AML-193 (cell line): Measurements from ENCODE around the gene EBP.

Experiments used
- DNase-seq, 2 experiments: peaks; one replicate each; lab custom pipeline; 2025; lab: John Stamatoyannopoulos, UW

EBP gene

DNA sequence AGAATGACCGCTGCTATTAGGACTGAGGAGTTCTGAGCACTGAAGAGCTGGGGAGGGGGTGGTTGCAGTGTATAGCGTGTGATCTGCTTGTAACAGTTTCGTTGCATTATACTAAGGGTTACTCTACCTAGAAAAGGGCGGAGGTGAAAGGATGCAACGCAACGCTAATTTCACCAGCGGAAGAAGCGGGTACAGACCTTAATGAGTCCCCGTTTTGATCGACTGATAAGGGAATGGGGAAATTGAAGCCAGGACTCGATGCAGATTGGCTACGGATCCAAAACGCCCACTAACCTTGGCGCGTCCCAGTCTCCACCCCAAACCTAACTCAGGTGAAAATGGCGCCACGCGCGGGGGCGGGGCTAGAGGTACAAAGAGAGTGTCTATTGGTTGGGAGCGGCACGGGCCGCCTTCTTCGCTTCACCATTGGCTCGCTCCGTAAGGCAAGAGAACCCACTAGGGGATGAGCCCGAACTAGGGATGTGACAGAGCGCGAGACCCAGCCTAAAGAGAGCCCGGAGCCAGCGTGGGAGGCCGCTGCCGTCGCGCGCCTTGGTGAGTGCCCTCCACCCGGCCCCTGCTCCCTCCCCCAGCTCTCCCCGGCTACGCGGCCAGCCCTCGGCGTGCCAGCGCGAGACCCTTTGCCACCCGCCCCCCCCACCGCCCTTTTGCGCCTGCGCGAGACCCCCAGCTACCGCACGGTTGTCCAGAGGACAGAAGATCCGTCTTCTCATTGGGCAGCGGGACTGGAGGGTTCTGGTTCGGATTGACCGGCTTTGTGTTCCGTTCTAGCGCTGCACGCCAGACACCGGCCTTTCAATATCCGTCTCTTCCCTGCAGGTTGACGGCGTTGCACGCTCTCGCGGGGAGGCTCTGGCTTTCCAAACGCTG is at the start of gene EBP:
EBP (plus strand) TSS at position 456 of the 891 bp plus-strand sequence. CDS start 1,964 bp downstream, outside the sequence.
- peak; percentile 77 to 85 for DNase-seq

DNA sequence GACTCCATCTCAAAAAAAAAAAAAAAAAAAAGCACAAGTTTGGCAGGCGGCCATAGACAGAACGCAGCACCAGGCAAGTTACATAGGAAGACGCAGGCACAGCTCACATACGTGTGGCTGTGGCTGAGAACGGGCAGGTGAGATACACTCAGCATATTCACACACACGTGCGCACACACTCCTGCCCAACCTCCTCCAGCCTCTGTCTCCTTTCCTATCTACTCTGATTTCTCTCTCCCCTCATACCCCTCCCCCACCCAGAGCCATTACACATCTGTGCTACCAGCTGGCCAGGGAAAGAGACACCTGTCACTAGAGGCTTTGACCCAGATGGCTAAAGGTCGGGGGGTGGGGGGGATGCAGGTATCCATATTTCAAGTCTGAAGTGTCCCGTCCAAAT is 49.4 kb upstream of the EBP start:
- no peak for DNase-seq

DNA sequence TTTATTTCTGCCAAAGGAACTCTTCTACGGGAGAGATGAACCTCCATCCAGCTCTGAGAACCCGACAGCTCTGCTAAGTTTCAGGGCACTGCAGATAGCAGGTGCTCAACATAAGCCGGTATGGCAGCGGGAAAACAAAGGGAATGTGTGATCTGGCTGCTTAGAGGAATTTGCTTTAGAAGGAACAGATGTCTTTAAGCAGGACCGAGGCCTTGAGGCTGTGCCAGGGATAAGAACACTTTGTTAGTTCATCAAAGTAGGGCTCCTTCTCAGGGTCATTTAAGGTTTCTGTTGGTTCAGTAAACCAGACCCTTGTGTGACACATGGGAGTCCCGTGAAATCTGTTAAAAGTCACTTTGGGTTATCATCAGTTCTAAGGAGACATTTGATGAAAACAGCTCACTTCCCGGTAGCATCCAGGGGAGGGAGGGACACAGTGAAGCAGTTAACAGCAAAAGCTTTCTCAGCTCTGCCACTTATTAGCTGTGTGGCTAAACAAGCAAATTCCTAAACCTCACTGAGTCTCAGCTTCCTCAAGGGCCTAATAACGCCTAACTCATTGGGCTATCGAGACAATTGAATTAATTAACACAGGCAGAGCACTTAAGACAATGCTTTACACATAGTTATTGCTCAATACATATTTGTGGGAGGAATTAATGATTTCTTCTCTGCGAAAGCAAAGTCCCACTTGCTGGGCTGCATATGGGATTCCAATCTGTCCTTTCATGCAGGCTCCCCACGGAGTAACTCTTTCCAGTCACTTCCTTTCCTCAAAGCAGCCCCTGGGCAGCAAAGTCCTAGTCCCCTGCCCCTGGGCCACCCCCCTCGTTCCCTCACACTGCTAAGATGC is 48.5 kb upstream of the EBP start:
- no peak for DNase-seq

DNA sequence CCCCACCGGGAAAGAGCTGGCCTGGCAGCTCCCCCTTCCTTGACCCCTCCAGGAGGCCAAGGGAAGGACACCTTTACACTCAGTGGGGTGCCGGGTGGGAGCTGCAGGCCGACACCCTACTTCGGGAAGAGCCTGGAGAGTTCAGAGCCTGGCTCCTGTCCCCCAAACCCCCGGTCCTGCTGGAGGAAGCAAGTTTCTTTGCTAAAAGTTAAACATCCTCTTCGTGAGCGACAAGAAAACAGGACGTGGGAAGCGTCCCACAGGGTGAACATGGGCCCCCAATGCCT is 48.0 kb upstream of the EBP start:
- no peak for DNase-seq

DNA sequence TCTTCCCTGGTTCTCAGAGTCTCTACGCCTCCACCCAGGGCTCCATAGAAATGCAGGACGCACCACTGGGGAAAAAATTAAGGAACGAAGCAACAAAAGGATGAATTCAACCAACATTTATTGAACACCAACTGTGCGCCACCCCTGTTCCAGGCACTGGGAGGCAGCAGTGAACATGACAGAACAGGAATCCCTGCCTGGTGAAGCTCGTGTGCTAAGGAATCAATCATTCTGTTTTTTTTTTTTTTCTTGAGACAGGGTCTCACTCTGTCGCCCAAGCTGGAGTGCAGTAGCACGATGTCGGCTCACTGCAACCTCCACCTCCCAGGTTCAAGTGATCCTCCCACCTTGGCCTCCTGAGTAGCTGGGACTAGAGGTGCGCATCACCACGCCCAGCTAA is 47.5 kb upstream of the EBP start:
- DNase-seq, result peak in 1 of 2 experiments; percentile 10

DNA sequence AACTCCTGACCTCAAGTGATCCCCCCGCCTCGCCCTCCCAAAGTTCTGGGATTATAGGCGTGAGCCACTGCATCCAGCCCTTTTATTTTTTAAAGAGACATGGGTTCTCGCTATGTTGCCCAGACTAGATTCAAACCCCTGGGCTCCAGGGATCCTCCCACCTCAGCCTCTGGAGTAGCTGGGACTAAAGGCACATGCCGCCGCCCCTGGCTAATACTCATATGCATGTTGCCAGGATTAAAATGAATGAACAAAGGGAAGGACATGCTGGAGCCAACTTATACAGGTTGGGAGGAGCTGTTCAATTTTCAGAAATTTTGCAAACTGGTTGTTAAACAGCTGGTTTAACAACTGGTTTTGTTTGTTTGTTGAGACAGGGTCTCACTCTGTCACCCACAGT is 47.0 kb upstream of the EBP start:
- DNase-seq, result no peak

DNA sequence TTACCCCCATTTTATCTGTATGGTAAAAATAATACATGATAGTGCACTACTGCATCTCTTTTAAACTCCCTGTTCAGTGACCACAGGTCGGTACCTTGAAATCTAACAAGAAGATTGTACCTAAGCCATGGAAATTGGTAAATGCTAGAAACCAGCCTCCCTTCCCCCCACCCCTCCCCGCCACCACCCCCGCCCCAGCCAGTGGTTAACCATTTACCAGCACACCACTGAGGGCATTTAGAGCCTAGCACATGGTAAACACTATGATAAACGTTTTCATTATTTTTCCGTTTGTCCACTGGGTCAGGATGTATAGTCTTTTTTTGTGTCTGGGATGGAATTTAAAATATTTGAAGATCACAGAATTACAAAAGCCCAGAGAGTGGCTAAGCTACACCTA is 46.3 kb upstream of the EBP start:
- no peak for DNase-seq

DNA sequence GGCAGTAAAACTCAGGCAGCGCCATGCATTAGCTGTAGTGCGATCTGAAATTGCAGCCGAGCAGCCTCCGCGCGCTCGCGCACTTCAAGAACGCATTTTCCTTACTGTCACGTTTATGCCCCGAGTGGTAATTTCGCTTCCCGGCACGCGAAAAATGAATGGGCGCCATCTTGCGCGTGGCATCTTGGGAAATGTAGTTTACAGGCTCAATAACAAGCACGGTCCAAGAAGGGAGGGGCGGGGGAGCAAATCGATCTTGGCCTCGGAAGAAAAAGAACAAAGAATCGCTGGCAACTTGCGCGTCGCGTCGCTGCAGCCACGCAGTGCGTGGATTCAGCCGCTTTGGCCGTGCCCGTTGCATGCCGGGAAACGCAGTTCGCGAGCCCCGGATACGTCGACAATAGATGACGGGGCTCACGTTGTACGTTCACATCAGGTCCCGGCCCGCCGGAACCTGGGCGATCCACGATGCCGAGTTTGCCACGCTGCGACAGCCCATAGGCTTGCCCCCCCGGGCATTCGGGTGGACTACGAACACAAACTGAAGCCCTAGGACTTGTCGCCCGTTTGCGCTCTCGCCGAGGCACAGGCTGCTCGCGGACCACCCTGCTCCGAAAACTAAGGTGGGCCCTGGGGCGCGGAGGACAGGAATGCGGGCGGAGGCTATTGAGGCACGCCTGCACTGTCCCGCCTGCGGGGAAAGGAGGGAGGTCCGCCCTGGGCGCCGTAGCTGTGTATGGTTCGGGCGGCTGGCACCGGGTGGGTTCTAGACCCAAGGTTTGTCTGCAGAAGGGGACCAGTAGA is 45.6 kb upstream of the EBP start, which contains the start of gene FTSJ1:
FTSJ1 (plus strand) TSS at position 426 of the 804 bp plus-strand sequence. CDS start 1,849 bp downstream, outside the sequence.
- DNase-seq, result peak; percentile 76 to 80

DNA sequence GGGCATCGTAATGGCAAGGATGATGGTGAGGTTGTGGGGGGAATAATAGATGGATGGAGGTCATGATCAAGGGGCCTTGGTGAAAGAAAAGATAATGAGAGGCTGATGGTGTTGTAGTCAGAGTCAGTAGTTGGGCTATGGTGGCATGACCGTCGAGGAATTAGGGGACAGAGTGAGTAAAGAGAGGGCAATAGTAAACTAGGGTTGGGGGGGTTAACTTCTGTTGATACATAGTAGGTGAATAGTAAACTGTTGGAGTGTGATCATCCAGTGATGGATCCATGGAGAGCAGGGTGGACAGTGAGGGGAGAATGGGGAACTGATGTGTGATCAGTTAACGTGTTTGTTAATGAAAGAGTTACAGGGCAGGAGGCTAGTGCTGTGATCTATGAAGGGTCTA is 44.7 kb upstream of the EBP start:
- DNase-seq, result no peak

DNA sequence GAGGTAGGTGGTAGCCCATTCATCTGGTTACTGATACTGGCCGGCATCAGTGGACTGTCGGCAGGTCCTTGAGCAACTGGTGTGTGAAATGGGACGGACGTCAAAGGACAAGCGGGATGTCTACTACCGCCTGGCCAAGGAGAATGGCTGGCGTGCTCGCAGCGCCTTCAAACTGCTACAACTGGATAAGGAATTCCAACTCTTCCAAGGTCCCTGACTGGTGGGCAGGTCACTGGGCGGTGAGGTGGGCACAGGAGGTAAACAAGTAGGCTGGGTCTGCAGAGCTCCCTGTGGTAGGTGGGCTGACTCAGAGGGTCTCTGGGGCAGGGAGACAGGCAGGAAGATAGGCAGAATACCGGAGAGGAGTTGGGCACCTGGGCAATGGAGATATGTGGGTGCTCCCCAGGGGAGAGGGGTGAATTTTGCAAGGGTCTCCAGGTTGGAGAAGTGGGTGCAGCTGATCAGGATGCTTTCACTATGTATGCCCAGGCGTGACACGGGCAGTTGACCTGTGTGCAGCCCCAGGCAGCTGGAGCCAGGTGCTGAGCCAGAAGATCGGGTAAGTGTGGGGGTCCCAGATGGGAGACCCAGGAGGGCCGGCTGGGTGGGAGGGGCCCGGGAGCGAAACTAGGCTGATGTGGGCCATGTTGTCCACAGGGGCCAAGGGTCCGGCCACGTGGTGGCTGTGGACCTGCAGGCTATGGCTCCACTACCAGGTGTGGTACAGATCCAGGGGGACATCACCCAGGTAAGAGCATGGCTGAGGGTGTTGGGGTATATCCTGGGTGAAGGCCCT is 43.5 kb upstream of the EBP start:
- DNase-seq, result no peak

DNA sequence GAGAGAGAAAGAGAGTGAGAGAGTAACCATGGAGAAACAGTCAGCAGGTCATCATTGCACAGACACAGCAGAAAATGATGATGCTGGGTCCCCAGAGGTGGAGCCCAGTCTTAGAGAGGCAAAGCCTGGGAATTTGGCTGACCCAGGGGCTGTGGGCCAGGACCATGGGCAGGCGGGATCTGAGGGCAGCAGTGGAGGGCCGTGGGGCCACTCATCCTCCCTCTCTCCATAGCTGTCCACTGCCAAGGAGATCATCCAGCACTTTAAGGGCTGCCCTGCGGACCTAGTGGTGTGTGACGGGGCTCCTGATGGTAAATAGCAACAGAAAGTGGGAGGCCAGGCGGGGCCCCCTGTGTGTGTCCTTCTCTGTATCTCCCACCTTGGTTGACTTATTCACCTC is 42.8 kb upstream of the EBP start:
- DNase-seq, result no peak

DNA sequence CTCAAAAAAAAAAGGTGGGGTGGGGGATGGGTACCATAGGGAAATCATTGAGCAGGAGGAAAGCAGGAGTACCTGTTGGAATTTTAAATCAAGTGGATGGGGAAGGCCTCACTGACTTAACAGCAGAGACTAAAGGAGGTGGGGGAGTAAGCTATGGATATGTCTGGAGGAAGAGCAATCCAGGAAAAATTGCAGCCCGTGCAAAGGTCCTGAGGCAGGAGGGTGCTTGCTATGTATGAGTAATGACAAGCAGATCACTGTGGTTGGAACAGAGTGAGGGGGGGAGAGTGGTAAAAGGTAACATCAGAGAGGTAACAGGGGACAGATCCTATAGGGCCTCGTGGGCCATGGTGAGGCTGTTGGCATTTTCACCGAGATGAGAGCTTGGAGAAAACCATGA is 41.5 kb upstream of the EBP start:
- DNase-seq, result no peak

DNA sequence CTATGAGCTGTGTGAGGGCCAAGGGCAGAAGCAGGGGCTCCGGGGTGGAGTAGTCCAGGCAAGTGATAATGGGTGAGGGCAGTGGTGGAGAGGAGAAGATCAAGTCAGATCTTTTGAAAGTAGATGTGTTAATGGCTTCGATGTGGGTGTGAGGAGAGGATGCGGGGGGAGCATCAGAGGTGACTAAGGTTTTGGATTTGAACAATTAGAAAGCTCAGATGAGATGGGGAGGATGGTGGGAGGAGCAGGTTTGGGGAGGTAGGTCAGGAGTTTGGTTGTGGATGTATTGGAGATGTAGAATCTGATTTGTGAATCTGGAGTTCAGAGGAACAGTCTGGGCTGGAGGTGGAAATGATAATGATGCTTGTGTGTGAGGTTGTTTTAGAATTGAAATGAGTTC is 41.0 kb upstream of the EBP start:
- no peak for DNase-seq

DNA sequence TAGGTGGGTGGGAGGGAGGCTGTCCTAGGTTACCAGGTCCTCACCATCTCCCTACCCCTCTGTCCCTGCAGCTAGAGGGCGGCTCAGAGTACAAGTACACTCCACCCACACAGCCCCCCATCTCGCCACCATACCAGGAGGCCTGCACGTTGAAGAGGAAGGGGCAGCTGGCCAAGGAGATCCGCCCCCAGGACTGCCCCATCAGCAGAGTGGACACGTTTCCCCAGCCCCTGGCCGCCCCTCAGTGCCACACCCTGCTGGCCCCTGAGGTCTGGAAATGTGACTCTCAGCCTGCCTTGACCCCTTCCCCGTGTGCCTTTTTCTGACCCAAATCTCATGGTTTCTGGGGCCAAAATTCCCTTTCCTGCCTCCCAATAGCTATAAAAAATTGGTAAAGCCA is 39.1 kb upstream of the EBP start:
- DNase-seq, result no peak

DNA sequence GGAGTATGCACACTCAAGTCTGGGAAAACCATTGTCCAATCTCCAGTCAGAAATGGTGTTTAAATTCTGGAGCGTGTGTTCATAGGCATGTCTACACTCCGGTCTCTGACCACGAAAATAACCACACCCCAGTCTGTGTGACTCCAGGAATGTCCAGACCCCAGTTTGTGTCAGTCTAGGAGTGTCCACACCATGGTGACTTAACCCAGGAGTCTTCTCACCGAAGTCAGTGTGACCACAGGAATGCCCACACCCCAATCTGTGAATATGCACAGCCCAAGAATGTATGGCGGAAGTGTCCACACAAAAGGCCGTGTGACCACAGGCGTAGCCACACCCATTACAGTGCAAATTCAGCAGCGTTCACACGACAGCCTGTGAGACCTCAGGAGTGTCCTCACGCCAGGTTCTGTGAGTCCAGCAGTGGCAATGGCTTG is 34.2 kb upstream of the EBP start:
- no peak for DNase-seq

DNA sequence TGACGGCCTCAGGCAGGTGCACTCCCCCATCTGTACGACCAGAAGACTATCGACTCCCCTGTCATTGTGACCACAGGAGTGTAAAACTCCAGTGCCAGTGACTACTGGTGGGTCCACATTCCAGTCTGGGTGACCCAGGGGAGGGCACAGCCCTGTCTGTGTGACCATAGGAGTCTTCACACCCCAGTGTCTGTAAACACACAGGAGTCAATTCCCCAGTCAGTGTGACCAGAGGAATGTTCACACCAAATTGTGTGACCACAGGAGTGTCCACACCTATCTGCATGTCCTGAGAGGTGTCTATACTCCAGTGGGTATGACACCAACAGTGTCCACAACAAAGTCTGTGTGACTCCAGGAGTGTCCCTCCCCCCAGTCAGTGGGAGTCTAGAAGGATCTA is 33.6 kb upstream of the EBP start:
- no peak for DNase-seq

DNA sequence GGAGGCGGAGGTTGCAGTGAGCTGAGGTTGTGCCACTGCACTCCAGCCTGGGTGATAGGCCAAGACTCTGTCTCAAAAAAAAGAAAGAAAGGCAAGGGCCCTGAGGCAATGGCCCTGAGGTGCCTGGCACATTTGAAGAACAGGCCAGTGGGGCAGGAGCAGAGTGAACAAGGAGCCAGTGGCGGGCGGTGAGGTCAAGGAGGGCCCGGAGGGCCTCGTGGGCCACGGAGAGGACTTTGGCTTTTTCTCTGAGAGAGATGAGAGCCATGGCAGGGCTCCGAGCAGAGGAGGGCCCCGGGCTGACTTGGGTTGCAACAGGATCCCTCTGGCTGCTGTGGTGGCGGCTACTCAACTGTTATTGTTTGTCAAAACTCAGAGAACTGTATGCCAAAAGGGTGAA is 32.3 kb upstream of the EBP start:
- DNase-seq, result no peak

DNA sequence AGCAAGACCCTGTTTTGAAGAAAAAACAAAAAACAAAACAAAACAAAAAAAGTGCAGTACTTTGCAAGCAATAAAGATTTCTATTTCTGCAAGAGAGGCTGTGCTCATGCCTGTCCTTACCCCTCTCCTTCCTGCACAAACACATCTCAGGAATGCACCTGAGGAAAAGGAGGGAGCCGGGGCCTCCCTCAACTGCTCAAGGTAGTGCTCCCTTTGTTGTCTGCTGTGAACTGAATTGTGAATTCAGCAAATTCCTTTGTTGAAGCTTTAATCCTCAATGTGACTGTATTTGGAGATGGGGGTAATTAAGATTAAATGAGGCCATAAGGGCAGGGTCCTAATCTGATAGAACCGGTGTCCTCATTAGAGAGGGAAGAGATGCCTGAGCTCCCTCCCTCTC is 31.7 kb upstream of the EBP start:
- no peak for DNase-seq

DNA sequence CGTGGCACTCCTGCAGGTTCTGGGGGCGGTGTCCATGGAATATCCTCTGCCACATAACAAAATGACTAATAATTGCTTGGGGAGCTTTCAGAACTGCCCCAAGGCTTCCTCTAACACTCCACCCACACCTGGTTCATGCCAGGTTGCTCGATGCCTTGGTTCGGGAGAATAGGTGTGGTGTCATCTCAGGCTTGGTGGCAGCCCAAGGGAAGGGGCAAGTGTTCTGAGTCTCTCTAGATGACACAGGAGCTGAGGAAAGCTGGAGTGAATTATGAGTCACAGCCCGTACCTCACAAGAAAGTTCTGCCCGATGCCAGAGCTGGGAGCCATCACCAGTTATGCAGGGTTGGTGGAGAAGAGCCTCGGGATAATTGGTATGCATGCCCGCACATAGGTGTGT is 30.9 kb upstream of the EBP start:
- DNase-seq, result no peak

DNA sequence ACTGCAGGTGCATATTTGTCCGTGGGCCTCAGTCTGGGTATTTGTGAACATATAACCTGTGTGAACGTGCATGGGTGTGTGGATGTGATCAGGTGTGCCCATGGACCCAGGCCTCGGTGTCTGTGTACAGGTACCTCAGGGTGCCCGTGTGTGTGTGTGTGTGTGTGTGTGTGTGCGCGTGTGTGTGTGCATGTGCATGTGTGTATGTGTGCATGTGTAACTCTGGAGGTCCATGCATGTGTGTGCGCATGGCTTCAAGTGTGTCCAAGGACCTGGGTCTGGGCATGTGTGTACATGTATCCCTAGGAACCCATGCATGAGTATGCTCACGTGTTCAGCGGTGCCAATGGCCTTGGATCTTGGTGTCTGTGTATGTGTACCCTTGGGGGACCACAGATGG is 29.8 kb upstream of the EBP start:
- no peak for DNase-seq

DNA sequence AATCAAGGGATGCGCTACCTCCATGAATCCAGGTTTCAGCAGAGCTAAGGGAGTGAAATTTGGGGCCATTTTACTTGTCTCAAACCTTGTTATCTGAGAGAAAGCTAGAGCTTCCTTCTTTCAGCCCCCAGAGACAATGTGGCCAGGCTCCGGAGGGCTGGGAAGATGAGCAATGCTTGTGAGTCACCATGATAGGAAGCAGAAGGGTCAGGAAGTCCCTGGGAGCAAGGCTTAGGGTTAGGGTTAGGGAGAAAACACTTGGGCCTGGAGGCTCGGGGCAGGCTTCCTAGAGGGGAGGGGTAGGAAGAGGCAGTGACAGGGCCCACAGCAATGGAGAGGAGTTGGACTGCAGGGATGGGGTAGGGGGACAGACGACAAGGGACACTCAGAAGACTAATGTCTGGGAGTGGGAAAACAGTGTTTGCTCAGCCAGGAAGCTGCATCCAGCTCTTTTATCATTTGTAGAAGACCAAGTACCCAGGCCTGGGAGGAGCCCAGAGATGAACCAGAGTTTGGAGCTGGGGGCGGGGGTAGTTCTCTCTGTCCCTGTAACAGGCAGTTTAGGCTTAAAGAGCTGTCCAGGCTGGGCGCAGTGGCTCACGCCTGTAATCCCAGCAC is 29.2 kb upstream of the EBP start:
- peak in 1 of 2 experiments; percentile 1 for DNase-seq
